Duodenal mucosa (tissue), 2 donors: ENCODE data around the gene C1QL2.

ENCODE experiments used
- H3K27ac ChIP-seq: one replicate; pipeline ENCODE4 v1.7.0; 2013; ENCODE audit warnings: low read depth, low read length
- H3K27me3 ChIP-seq, 2 donors: one replicate each; pipeline ENCODE4 v1.7.0; 2013; ENCODE audit warnings: low read length in 2 of 2, control low read depth in 1 of 2; ENCODE audit not compliant: insufficient read depth in 2 of 2, control insufficient read depth in 1 of 2
- H3K36me3 ChIP-seq, 2 donors: one replicate each; pipeline ENCODE4 v1.7.0; 2013; ENCODE audit warnings: low read length in 2 of 2, control low read depth in 1 of 2; ENCODE audit not compliant: insufficient read depth in 2 of 2, control insufficient read depth in 1 of 2
- H3K4me1 ChIP-seq, 2 donors: one replicate each; pipeline ENCODE4 v1.7.0; 2013; ENCODE audit warnings: low read length in 2 of 2, control low read depth in 1 of 2; ENCODE audit not compliant: insufficient read depth in 2 of 2, control insufficient read depth in 1 of 2
- H3K4me3 ChIP-seq, 2 donors: one replicate each; pipeline ENCODE4 v1.7.0; 2013; ENCODE audit warnings: low read length in 2 of 2, low read depth in 1 of 2
- H3K9ac ChIP-seq, 2 donors: one replicate each; pipeline ENCODE4 v1.7.0; 2013; ENCODE audit warnings: low read length in 2 of 2, low read depth in 1 of 2
- H3K9me3 ChIP-seq, 2 donors: one replicate each; pipeline ENCODE4 v1.7.0; 2013; ENCODE audit warnings: low read length in 2 of 2, control low read depth in 1 of 2; ENCODE audit not compliant: control insufficient read depth in 1 of 2

The C1QL2 gene

GRCh38 chr2:119169717-119170116, 11.2 kb upstream of the C1QL2 start:
- H3K4me3 ChIP-seq: no peak overlapping the region
- H3K4me1 ChIP-seq: no peaks in the 10 kb centered on the region
- no peaks in the 10 kb centered on the region for H3K9me3 ChIP-seq
- H3K27me3 ChIP-seq: peaks cover 0 to 4% of the 10 kb centered on the region in 2 donors
- no peak overlapping the region for H3K27ac ChIP-seq
- H3K9ac ChIP-seq: no peak overlapping the region
- no peaks in the 10 kb centered on the region for H3K36me3 ChIP-seq

DNA sequence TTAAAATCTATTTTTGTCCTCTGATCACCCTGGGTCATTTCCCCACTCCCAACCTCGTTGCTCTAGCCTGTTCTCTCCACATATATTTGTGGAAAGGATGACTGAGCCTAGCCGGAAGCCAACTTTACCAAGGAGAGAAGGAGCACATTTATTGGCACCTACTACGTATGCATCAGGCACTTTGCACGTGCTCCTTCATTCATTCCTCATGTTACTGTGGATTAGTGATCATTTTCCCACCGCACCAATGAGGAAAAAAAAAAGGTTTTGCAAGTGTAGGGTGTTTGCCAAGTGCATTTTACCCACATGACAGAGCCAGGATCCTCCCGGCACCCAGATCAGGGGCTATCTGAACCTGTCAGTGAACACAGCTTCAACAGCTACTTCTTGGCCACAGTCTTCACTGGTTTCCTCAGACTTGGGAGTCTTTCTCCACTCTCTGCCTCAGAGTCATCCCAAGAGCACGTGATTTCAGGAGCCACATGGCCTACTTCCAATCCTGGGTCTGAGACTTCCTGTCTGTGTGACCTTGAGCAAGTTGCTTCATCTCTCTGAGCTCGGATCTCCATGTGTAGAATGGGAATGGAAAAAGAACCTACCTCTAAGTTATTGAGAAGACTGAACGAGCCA, 1.9 kb upstream of the C1QL2 start:
- no peak overlapping the region for H3K9ac ChIP-seq
- no peaks in the 10 kb centered on the region for H3K4me1 ChIP-seq
- no peak overlapping the region for H3K27ac ChIP-seq
- H3K36me3 ChIP-seq: no peaks in the 10 kb centered on the region
- H3K4me3 ChIP-seq: no peak overlapping the region
- H3K9me3 ChIP-seq: no peaks in the 10 kb centered on the region
- peaks cover 20 to 25% of the 10 kb centered on the region in 2 donors for H3K27me3 ChIP-seq

- Histone ChIP-seq H3K27ac (no peak overlapping the region), H3K36me3 (no peaks in the 10 kb centered on the region), H3K9me3 (no peaks in the 10 kb centered on the region), H3K4me3 (no peak overlapping the region), H3K4me1 (no peaks in the 10 kb centered on the region), H3K9ac (no peak overlapping the region), H3K27me3 (peaks cover 37 to 50% of the 10 kb centered on the region in 2 donors)
Observed at GRCh38 chr2:119157850-119158511, 570 bp downstream of the C1QL2 start.

DNA sequence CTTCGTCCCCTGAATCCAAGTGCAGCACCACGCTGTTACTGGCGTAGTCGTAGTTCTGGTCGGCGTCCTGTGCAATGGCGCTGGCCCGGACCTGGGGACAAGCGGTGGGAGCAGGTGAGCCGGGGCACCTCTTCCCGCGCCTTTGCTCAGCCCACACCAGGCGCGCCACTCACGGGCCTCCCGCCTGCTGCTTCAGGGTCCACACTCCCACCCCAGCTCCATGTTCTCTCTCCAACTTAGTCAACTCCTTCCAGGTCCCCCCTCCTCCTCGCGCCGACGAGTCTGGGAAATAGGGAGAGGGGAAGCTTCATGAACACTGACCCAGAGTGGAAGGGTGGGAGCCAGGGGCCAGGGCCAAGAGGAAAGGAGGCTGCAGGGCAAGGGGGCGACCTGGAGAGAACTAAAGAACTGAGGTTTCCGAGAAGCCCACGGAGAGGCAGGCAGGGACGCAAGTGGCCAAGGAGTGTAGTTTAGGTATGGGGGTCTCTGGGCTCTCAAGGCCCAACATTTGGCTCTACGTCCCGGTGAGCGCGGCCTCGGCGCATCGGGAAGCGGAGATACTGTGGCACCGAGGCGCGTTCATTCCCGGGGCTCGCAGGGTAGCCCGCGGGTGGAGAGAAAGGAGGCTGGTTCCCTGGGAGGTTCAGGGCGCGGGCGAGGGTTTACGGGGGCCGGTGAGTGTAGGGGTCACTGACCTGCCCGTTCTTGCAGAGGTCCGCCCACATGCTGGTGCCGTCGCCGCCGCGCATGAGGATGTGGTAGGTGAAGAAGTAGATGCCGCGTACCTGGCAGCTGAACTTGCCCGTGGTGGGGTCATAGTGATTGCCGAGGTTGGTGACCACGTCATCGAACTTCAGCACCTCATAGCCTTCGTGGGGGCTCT, 1.4 kb downstream of the C1QL2 start:
- Histone ChIP-seq H3K27ac (no peak overlapping the region), H3K36me3 (no peaks in the 10 kb centered on the region), H3K9ac (no peak overlapping the region), H3K4me3 (no peak overlapping the region), H3K9me3 (no peaks in the 10 kb centered on the region), H3K4me1 (no peaks in the 10 kb centered on the region), H3K27me3 (peaks cover 41 to 51% of the 10 kb centered on the region in 2 donors)

DNA sequence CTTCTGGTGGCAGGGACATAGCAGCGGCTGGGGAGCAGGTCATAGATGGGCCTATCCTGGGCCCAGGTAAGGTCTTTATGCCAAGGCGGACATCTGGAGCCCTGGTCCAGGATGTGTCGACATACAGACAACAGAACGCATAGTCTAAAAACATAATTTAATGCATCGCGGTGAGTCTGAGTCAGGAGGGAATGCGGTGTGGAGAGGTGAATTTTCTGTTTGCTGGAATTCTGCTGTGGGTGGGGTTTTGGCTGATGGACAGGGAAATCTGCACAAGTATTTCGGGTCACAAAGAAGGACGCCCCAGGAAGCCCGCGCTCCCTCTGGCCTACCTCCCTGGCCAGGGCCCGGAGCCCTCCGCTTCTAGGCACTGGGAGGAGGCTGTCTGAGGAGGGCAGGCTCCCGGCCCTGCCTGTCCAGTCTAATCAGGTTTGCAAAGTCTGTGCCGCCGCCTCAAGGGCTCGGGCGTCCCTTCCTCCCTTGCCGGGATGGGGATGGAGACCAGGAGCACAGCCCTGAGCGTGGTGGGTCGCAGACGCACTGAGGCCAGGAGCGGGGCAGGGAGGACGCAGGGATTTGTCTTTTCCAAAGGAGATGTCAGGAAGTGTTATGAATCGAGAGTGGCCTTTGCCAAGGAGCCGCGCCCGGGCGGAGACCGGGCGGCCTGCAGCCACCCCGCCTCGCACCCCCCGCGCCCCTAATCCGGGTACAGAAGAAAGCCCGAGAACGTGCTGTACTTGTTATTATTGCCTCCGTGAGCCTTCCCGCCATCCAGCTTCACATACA, 2.3 kb downstream of the C1QL2 start:
- Histone ChIP-seq H3K27ac (no peak overlapping the region), H3K27me3 (peaks cover 44 to 55% of the 10 kb centered on the region in 2 donors), H3K36me3 (no peaks in the 10 kb centered on the region), H3K4me1 (no peaks in the 10 kb centered on the region), H3K9me3 (no peaks in the 10 kb centered on the region), H3K9ac (no peak overlapping the region), H3K4me3 (no peak overlapping the region)

GRCh38 chr2:119155633-119156032, 2.9 kb downstream of the C1QL2 start:
- Histone ChIP-seq H3K4me1 (no peaks in the 10 kb centered on the region), H3K36me3 (no peaks in the 10 kb centered on the region), H3K9me3 (no peaks in the 10 kb centered on the region), H3K4me3 (no peak overlapping the region), H3K27ac (no peak overlapping the region), H3K9ac (no peak overlapping the region), H3K27me3 (peaks cover 45 to 57% of the 10 kb centered on the region in 2 donors)

DNA sequence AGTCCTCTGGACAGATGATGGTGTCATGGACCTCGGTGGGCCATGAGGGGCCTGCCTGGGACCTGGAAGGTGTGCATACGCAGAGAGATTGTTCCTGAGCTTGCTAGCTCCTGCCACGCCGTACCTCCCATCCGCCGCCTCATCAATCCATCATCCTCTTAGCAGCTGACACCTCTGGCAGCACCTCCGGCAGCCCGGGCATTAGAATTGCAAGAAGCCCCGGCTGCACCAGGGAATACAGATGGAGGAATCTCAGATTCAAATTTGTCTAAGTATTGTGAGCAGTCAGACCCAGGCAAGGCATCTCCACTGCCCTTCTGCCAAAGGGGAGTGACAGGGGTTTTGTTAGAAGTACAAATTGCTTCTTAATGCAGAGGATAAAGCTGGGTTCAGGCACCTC, 4.5 kb downstream of the C1QL2 start:
- no peaks in the 10 kb centered on the region for H3K9me3 ChIP-seq
- peaks cover 45 to 58% of the 10 kb centered on the region in 2 donors for H3K27me3 ChIP-seq
- H3K4me3 ChIP-seq: no peak overlapping the region
- H3K9ac ChIP-seq: no peak overlapping the region
- H3K4me1 ChIP-seq: no peaks in the 10 kb centered on the region
- H3K36me3 ChIP-seq: no peaks in the 10 kb centered on the region
- no peak overlapping the region for H3K27ac ChIP-seq

GRCh38 chr2:119149611-119150010, 8.9 kb downstream of the C1QL2 start:
- Histone ChIP-seq H3K36me3 (no peaks in the 10 kb centered on the region), H3K9ac (no peak overlapping the region), H3K4me3 (no peak overlapping the region), H3K27ac (no peak overlapping the region), H3K9me3 (no peaks in the 10 kb centered on the region), H3K4me1 (no peaks in the 10 kb centered on the region), H3K27me3 (peaks cover 21 to 33% of the 10 kb centered on the region in 2 donors)

DNA sequence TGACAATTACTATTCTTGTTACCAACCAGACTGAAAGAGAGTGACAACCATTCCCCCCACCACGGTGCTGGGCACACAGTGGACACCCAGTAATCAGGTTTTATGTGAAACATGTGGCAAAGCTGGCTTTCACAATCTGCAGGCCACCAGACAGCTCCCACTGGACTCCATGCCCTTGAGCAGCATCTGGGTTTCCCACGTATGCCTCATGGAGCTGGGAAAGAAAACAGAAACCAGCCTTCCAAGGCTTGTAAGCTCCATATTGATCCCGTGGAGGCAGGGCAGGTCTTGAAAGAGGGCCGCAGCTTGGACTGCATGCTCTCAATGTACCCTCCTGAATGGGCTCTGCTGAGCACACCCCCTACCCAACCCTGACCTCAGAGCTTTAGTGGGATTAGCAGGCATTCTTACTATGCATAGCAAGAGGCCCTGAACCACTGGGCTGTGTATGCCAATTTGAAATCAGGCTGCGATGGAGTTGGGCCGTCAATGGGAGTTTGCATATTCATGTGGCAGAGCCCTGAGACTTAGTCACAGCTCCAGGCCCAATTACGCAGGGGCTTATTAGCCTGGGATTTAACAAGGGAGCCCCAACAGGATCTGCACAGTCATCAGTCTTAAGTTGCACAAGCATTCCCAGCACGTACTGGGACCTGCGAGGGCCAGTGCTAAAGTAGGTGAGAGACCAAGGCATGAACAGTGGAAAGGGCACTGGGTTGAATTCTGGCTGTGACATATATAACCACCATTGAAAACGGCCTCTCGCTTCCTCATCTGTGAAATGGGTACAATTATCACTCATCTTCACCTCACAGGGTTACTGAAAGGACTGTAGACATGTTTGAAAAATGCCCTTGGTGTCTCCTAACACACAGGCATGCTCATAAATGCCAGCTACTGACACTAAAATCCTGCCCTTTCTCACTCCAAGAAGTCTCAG, 10.5 kb downstream of the C1QL2 start:
- Histone ChIP-seq H3K9me3 (no peaks in the 10 kb centered on the region), H3K4me1 (no peaks in the 10 kb centered on the region), H3K9ac (no peak overlapping the region), H3K4me3 (no peak overlapping the region), H3K27me3 (peaks cover 13 to 18% of the 10 kb centered on the region in 2 donors), H3K27ac (no peak overlapping the region), H3K36me3 (no peaks in the 10 kb centered on the region)
